ENCODE results near the gene ARHGEF39. TPM values are rescaled to one million over a fixed set of nuclear protein-coding genes. Genes with fewer than 3 reads are reported as not detected.
"Not testable (repeated sequence)": the region's sequence is repeated elsewhere in the genome, so short reads cannot be mapped to it uniquely, and the experiment has no call there.

Gene ARHGEF39
- total and polyA plus RNA-seq, 10 of the 15 experiments (the other 5 are each of a cell fraction or from before 2014, with no cell fraction given), result 2.0 to 28.9 (median 13.2) TPM

DNA sequence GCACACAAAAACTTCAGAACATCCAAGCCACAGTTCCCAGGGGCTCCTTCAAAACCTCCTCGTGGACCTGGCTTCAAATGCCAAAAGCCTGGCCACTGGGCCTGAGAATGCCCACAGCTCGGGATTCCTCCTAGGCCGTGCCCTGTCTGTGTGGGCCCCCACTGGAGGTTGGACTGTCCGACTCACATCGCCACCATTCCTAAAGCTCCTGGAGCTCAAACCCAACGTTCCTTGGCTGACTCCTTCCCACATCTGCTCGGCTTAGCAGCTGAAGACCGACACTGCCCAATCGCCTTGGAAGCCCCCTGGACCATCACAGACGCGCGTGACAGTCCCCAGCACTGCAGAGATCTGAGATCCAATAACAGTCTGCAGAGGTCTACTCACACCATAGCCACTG, 21.9 kb downstream of the ARHGEF39 start (continued):
- TF ChIP-seq, protein P1, sequence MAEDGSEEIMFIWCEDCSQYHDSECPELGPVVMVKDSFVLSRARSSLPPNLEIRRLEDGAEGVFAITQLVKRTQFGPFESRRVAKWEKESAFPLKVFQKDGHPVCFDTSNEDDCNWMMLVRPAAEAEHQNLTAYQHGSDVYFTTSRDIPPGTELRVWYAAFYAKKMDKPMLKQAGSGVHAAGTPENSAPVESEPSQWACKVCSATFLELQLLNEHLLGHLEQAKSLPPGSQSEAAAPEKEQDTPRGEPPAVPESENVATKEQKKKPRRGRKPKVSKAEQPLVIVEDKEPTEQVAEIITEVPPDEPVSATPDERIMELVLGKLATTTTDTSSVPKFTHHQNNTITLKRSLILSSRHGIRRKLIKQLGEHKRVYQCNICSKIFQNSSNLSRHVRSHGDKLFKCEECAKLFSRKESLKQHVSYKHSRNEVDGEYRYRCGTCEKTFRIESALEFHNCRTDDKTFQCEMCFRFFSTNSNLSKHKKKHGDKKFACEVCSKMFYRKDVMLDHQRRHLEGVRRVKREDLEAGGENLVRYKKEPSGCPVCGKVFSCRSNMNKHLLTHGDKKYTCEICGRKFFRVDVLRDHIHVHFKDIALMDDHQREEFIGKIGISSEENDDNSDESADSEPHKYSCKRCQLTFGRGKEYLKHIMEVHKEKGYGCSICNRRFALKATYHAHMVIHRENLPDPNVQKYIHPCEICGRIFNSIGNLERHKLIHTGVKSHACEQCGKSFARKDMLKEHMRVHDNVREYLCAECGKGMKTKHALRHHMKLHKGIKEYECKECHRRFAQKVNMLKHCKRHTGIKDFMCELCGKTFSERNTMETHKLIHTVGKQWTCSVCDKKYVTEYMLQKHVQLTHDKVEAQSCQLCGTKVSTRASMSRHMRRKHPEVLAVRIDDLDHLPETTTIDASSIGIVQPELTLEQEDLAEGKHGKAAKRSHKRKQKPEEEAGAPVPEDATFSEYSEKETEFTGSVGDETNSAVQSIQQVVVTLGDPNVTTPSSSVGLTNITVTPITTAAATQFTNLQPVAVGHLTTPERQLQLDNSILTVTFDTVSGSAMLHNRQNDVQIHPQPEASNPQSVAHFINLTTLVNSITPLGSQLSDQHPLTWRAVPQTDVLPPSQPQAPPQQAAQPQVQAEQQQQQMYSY (CRISPR knock-in tag; IDR thresholded peaks at IDR 0.05), result no peak
- TF ChIP-seq CHD2 (IDR thresholded peaks at IDR 0.05; ENCODE audit: borderline replicate concordance, low read depth, low read length), result no peak
- no peak for TF ChIP-seq ZNF24 (IDR thresholded peaks at IDR 0.05)
- TF ChIP-seq, protein P2, sequence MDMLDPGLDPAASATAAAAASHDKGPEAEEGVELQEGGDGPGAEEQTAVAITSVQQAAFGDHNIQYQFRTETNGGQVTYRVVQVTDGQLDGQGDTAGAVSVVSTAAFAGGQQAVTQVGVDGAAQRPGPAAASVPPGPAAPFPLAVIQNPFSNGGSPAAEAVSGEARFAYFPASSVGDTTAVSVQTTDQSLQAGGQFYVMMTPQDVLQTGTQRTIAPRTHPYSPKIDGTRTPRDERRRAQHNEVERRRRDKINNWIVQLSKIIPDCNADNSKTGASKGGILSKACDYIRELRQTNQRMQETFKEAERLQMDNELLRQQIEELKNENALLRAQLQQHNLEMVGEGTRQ (IDR thresholded peaks at IDR 0.05; ENCODE audit: borderline replicate concordance, low read depth, low read length), result no peak
- TF ChIP-seq SMAD1 (IDR thresholded peaks at IDR 0.05; ENCODE audit: low read depth, partially characterized antibody), result no peak
- TF ChIP-seq, protein P3, sequence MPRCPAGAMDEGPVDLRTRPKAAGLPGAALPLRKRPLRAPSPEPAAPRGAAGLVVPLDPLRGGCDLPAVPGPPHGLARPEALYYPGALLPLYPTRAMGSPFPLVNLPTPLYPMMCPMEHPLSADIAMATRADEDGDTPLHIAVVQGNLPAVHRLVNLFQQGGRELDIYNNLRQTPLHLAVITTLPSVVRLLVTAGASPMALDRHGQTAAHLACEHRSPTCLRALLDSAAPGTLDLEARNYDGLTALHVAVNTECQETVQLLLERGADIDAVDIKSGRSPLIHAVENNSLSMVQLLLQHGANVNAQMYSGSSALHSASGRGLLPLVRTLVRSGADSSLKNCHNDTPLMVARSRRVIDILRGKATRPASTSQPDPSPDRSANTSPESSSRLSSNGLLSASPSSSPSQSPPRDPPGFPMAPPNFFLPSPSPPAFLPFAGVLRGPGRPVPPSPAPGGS (IDR thresholded peaks at IDR 0.05; ENCODE audit: borderline replicate concordance, insufficient read depth, low read depth, low read length, poor library complexity, severe bottlenecking), result no peak
- no peak for TF ChIP-seq ZNF274 (IDR thresholded peaks at IDR 0.05; ENCODE audit: insufficient read depth, insufficient read length)
- no peak for TF ChIP-seq CREB1 (IDR thresholded peaks at IDR 0.05; ENCODE audit: low read depth)

DNA sequence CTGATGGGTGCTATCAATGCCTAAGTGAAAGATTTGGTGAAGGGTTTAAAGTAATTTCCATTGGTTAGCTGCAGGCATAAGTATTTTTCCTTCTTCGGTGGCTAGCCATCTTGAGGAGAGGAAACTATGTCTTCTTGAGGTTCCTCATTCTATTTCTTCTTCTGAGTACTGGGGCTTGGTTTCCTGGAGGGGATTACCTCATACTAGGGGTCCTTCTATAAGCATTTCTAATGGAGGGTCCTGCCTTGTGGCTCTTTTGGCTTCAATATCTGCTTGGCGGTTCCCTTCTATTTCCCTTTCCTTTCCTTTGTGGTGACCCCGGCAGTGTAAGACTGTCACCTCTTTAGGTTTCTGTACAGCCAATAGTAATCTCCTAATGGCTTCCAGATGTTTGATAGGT, 23.5 kb downstream of the ARHGEF39 start:
- CTCF ChIA-PET; SMC1A ChIA-PET (ENCODE audit: uncharacterized antibody, unreplicated experiment); H3K79me2 ChIP-seq (ENCODE audit: control insufficient read depth, insufficient read depth, low read length); BruUV-seq (replicated peaks); DNase-seq (ENCODE audit: low read depth, low spot score); H3K9ac ChIP-seq (ENCODE audit: control insufficient read depth, insufficient read depth, low read length); H2AFZ ChIP-seq (ENCODE audit: control insufficient read depth, low read depth, low read length); in situ Hi-C loops (cut with MboI); H3K9me3 ChIP-seq (replicated peaks; ENCODE audit: control insufficient read depth, insufficient read depth, low read length); H3K4me2 ChIP-seq (ENCODE audit: control insufficient read depth, insufficient read depth); H3K27me3 ChIP-seq (replicated peaks in 1 of 2; ENCODE audit: control insufficient read depth in 2 of 2, insufficient read depth in 2 of 2, low read length in 1 of 2); H3K4me1 ChIP-seq (ENCODE audit: control insufficient read depth, insufficient read depth, low read length); H3K27ac ChIP-seq (ENCODE audit: control insufficient read depth, insufficient read depth); H3K4me3 ChIP-seq; RAD21 ChIA-PET (ENCODE audit: unreplicated experiment); H3K36me3 ChIP-seq (ENCODE audit: control insufficient read depth in 2 of 2, insufficient read depth in 2 of 2, low read length in 1 of 2); H4K20me1 ChIP-seq (ENCODE audit: control insufficient read depth, insufficient read depth); ATAC-seq; FAIRE-seq; intact Hi-C loops (cut with micrococcal nuclease; ENCODE audit: unreplicated experiment); POLR2A ChIA-PET: not testable (repeated sequence)
- WGBS (ENCODE audit: insufficient coverage, insufficient replicate concordance, low lambda C conversion rate, missing lambda C conversion rate), result 95% methylated on average over 3 of the region's 3 CpGs

DNA sequence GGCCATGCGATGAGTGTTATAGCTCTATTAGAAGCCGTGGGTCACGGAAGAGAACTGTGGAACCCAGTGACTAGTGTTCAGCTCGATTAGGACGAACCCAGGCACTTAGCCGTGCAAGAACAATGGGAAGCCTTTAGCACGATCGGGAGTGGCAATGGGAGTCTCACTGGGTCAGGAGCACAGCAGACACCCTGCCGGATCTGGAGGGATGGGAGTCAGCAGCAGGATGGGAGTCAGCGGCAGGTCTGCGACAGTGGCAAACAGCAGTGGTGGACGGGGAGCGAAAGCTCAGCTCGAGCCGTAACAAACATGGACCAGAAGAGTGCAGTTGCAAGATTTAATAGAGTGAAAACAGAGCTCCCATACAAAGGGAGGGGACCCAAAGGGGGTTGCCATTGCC, 24.6 kb downstream of the ARHGEF39 start:
- 91% methylated on average over 13 of the region's 15 CpGs for WGBS (ENCODE audit: insufficient coverage, insufficient replicate concordance, low lambda C conversion rate, missing lambda C conversion rate)
- H3K9ac ChIP-seq (ENCODE audit: control insufficient read depth, insufficient read depth, low read length); RAD21 ChIA-PET (ENCODE audit: unreplicated experiment): not testable (repeated sequence)

More for the DNA sequence above, 24.6 kb downstream of the ARHGEF39 start:
- intact Hi-C loops (cut with micrococcal nuclease; ENCODE audit: unreplicated experiment); H3K79me2 ChIP-seq (ENCODE audit: control insufficient read depth, insufficient read depth, low read length); H4K20me1 ChIP-seq (ENCODE audit: control insufficient read depth, insufficient read depth); H3K4me3 ChIP-seq; BruUV-seq (replicated peaks); POLR2A ChIA-PET; in situ Hi-C loops (cut with MboI); H3K4me2 ChIP-seq (ENCODE audit: control insufficient read depth, insufficient read depth); DNase-seq (ENCODE audit: low read depth, low spot score); H3K9me3 ChIP-seq (replicated peaks; ENCODE audit: control insufficient read depth, insufficient read depth, low read length); H3K27me3 ChIP-seq (replicated peaks in 1 of 2; ENCODE audit: control insufficient read depth in 2 of 2, insufficient read depth in 2 of 2, low read length in 1 of 2); ATAC-seq; H2AFZ ChIP-seq (ENCODE audit: control insufficient read depth, low read depth, low read length); H3K27ac ChIP-seq (ENCODE audit: control insufficient read depth, insufficient read depth); H3K36me3 ChIP-seq (ENCODE audit: control insufficient read depth in 2 of 2, insufficient read depth in 2 of 2, low read length in 1 of 2); FAIRE-seq: not testable (repeated sequence)
- SMC1A ChIA-PET (ENCODE audit: uncharacterized antibody, unreplicated experiment), result interaction anchor here (0.8 to 1.1 kb wide), 2 partner anchors 11 to 24 kb away, joined by 3 read pairs; partner anchors contain the start of gene ARHGEF39
- CTCF ChIA-PET, result interaction anchor here (0.9 to 1.0 kb wide), 2 partner anchors 41 to 98 kb away, joined by 3 read pairs; no protein-coding TSS in a partner anchor
- H3K4me1 ChIP-seq (ENCODE audit: control insufficient read depth, insufficient read depth, low read length), result peaks cover 16% of the 10 kb centered on the region
